SIG-M5 treated with dmso at 0.1 percent for 504 hours (cell line): ENCODE measurements around the gene FAF1.

Source experiments
- DNase-seq: peaks from one replicate; lab custom pipeline; 2025; ENCODE audit not compliant: unreplicated experiment; lab: John Stamatoyannopoulos, UW

FAF1 gene

DNA sequence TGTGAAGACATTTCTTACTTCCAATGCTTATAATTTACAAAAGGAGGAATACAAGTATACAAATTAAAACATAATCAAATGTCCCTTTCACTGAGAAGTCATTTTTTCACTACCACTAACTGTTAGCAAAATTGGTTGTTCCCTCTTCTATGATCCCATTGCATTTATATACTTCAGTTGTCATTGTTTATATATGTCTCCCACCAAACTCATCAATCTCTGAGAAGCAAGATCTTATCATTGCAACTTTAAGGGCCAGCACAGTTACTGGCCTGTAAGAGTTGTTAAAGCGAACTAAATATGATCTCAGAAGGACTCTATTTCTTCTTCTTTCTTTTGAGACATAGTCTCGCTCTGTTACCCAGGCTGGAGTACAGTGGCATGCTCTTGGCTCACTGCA lies 313.5 kb downstream of the FAF1 start:
- no peak for DNase-seq

DNA sequence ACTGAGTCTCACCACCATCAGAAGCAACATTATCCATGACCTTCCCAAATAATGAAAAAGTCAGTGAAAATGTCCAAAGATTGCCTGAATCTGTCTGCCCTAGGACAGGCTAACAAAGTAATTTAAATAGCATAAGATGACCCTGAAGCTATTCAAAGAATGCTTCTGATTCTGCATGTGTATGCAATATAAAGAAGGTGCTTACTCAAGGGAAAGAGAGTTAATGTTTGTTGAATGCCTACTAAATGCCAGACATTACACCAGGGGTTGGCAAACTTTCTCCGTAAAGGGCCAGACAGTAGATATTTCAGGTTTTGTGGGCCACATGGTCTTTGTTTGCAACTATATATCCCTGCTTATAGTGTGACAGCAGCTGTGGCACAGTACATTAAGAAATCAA lies 314.9 kb downstream of the FAF1 start:
- DNase-seq: no peak

DNA sequence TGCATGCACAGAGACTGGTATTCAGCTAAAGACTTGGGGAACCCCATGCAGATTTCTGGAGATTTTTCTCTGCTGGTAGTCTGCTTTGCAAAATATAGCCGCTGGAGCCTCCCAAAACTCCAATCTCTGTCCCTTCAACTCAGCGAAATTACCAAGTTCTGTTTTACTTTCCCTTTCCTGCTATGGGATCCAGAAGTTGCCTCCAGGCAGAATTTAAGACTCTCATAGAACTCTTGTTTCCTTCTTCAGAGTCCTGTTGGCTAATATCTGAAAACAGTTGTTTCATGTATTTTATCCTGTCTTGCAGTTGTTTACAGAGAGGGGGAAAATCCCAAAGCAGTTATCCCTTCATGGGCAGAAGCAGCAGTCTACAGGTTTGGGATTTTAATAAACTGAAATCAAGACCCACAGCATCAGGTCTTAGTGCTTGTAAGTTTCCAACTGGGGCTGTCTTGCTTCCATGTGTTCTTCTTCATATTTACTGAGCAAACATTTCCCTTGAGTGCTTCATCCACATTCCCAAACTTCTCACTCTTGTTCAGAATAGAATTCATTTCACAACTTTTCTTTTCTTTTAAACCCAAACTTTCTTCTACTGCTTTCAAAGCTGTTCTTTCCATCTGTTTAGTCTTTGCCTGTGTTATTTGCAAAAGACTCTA lies 315.5 kb downstream of the FAF1 start:
- DNase-seq: no peak

GRCh38 chr1:50637460-50637859 lies 322.6 kb downstream of the FAF1 start:
- no peak for DNase-seq

DNA sequence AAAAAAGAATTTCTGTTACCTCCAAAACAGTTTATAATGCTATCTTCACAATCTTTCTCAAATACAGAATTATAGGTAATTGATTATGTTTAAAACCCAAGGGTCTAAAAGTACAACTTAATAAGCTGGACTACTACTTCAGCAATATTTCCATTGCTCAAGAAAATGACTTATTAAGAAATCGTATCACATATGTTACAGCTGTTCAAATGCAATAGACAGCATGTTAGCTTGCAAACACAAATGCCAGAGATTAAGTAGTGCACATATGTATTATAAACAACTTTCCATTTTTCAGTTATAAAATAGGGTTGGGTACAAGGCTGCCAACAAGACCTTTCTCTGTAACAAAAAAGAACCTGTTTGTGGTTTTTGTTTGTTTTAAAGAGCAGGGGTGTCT lies 325.8 kb downstream of the FAF1 start:
- no peak for DNase-seq

DNA sequence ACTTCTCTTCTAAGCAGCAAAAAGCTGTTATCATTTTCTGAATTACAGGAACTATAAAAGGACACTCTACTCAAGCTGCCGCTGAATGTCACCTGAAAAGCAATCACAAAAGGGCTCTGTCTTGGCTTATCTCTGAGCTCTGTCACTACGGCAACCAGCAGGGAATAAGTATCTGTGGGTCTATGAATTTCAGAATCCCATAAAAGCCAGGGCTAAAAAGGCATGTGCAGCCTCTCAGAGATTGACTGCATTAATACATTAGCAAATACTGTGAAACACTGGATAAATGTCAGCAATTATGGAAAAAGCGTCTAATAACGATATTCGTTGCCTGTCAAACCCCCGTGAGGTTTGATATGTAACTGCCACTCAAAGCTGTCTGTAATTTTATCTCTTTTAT lies 326.6 kb downstream of the FAF1 start:
- DNase-seq: no peak

GRCh38 chr1:50631161-50631560 lies 328.9 kb downstream of the FAF1 start:
- DNase-seq: no peak

GRCh38 chr1:50622259-50622658 lies 337.8 kb downstream of the FAF1 start:
- DNase-seq: no peak

DNA sequence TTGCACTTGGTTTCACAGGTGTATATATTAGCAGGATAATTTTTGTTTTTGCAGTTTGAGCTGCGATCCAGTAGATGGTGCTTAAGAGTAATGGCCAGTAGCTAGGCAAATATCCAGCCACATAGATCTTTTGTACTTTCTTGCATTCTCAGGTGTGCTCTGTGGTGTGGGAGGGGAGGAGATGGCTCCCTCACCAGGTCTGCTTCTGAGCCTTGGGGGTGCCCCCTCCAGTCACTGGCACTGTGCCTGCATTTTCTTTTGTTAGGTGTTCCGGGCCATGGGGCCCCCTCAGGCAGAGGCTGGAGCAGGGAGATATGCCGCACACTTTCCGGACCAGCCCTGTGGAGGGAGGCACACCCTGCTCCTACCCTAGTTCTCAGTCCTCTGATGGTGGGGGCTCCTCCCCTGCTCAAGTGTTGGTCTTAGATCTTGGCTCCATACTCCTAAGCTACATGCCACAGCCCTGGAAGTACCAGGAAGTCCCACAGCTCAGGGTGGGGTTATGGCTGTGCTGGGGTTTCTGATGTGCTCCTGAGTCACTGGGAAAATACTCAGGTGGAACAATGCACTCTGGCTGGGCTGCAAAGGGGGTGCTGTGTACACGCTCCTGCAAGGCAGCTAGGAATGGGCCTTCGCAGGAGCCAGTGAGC lies 339.3 kb downstream of the FAF1 start:
- DNase-seq: peak; percentile 24

GRCh38 chr1:50615036-50615750 lies 344.9 kb downstream of the FAF1 start:
- no peak for DNase-seq

DNA sequence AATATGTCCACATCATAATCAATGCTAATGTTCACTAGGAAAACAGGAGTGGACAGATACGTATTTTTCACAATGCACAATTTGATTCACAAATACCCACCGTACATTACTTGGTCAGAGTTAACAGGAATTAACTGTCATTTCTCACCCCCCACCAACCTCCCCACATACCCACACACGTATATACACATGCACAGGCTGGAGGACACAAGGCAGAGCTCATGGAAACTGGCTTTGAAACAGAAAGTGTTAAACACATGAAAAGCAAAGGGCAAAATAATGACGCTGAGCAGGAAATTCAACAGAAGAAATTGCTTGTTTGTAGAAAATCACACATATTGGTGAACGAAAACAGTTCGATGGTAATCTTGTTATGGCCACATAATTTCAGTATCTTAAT lies 348.4 kb downstream of the FAF1 start:
- DNase-seq: no peak

- DNase-seq: no peak
Measured at GRCh38 chr1:50610563-50610962, 349.5 kb downstream of the FAF1 start.

DNA sequence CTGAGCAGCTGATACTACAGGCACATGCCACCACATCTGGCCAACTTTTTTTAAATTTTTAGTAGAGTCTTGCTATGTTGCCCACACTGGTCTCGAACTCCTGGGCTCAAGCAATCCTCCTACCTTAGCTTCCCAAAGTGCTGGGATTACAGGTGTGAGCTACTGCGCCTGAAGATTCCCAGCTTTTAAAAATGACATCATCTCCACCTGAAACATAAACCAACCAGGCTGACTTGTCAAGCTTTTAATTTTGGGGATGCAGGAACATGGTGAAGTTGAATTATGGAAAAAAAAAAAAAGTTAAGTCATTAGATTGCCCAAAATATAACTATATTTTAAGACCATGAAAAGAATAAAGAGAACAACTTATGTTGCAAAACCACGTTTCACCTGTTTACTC lies 350.6 kb downstream of the FAF1 start:
- no peak for DNase-seq

- peak; percentile 65 for DNase-seq
Measured at GRCh38 chr1:50605186-50605875, 354.7 kb downstream of the FAF1 start.

DNA sequence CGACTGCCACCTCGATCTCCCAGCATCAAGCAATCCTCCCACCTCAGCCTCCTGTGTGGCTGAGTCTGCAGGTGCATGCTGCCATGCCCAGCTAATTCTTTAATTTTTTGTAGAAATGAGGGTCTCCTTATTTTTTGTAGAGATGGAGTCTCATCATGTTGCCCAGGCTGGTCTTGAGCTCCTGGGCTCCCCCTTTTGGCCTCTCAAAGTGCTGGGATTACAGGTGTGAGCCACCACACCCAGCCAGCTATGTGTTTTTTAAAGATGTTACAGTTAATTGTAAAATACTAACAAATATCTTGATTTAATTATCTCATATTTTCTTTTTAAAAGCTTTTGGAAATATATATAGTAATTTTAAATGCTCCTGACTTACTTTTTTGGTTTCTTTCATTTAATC lies 355.5 kb downstream of the FAF1 start:
- DNase-seq: no peak

DNA sequence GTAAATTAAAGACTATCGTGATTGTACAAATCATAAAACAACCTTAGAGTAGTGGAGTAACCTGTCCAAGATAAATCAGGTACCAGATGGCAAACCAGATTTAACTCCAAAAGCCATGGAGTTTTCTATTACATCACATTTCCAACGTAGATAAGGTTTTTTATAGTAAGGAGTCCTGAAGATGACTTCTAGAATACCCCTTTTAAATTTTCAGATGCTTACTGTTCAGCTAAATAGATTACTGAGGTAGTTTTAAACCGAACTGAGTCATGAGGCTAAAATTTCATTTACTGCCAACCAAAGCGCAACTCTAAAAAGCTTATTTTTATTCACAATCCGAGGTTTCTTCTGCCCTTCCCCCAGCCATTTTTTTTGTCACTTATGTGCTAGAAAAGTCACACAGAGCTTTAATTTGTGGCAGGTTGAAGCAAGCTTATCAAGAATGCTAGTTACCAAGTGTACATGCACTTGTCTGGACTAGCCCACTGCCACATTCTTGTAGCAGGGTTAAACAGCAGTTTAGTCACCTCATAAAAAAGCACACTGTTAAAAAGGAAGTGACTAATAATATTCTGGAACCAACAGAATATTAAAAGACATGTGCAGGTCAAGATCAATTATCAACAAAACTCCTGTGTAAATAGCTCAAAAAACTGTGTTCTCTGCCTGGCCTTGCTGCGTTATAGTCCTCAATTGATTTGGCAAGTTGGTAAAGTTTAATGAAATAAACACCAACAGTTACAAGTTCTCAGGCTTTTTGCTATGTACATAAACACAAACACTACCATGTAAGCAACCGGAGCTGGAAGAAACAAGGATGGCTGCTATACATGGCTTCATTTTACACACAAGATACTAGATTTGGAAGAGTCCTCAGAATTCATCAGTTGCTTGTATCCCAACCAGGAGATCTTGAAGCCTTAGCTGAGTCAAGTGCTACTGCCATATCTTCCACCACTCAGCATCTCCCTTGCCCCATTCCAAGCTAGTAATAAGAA lies 356.5 kb downstream of the FAF1 start:
- peak; percentile 32 for DNase-seq

- no peak for DNase-seq
Measured at GRCh38 chr1:50599546-50599945, 360.5 kb downstream of the FAF1 start.

DNA sequence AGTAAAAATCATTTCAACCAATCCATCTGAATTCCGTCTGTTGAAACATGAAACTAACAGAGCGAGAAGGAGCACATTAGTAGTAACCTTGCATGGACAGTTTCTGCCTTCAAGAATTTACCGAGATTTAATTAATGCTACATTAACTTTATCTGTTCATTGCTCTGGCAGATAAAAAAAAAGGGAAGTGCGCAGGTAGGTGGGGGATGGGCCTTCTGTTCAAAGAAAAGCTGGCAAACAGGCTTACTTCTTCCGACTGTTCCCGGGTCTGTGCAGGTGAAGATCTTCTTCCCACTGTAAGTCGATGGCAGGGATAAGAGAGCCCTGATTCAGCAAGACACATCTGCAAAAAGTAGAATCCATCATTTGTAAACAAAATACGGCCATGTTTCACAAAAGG lies 364.2 kb downstream of the FAF1 start:
- DNase-seq: no peak

DNA sequence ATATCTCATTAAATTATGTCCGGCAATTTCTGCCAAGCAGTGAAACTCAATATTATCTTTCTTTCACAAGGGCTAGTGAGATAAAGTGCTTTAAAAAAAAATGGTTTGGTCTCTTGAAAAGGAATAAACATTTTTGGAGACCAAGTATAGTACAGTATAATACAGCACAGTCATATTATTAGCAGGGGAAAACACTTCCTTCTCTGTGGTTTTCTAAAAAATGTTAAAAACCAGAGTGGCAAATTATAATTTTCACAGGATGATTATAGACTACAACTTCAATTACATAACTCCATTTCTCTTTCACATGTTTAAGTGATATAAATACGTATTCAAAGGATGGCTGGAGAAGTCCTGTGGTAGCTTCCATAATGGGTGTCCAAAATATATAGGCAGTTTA lies 366.6 kb downstream of the FAF1 start:
- no peak for DNase-seq

DNA sequence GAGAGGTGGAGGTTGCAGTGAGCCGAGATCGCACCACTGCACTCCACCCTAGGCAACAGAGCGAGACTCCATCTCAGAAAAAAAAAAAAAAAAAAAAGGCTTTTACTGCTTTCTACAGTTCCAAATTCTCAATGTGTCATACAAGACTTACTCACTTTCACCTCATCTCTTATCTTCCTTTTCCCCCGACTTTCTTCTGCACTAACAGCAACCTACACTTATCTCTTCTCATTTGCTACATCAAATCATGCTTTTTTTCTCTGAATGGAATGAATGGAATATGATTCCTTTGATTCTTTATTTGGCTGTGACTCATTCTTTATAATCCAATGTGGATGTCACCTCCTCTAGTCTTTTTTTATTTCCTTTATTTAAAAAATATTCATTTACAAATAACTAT lies 368.5 kb downstream of the FAF1 start:
- no peak for DNase-seq

DNA sequence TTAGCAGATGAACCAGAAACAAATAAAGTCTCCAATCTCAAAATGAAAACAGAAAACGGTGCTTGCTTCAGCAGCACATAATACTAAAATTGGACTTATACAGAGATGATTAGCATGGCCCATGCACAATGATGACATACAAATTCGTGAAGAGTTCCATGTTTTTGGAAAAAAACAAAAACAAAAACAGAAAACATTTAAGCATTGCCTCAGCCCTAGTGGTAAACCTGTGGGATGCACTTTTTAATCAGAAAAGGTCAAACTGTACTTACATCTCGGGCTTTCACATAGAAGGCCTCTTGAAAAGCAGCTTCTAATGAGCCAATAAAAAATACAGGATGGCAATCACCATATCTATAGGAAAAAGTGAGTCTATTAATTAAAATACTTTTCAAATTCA lies 377.7 kb downstream of the FAF1 start:
- no peak for DNase-seq
